Mucosa of rectum (tissue), 2 donors: ENCODE results near the gene STARD5.

Source experiments
- H3K27ac ChIP-seq, 2 donors: one replicate each; pipeline ENCODE4 v1.7.0; 2013; ENCODE audit warnings: inconsistent platforms in 2 of 2, low read depth in 2 of 2, low read length in 2 of 2
- H3K27me3 ChIP-seq, 2 donors: one replicate each; pipeline ENCODE4 v1.7.0; 2013; ENCODE audit warnings: low read length in 2 of 2; ENCODE audit not compliant: control insufficient read depth in 2 of 2, insufficient read depth in 2 of 2
- H3K36me3 ChIP-seq, 2 donors: one replicate each; pipeline ENCODE4 v1.7.0; 2013; ENCODE audit warnings: low read length in 2 of 2; ENCODE audit not compliant: control insufficient read depth in 2 of 2, insufficient read depth in 2 of 2
- H3K4me1 ChIP-seq, 2 donors: one replicate each; pipeline ENCODE4 v1.7.0; 2013; ENCODE audit warnings: low read length in 2 of 2, mild to moderate bottlenecking in 1 of 2; ENCODE audit not compliant: control insufficient read depth in 2 of 2, insufficient read depth in 2 of 2
- H3K4me3 ChIP-seq, 2 donors: one replicate each; pipeline ENCODE4 v1.7.0; 2013; ENCODE audit warnings: low read length in 2 of 2
- H3K9ac ChIP-seq, 2 donors: one replicate each; pipeline ENCODE4 v1.7.0; 2013; ENCODE audit warnings: low read length in 2 of 2, low read depth in 1 of 2, mild to moderate bottlenecking in 1 of 2
- H3K9me3 ChIP-seq, 2 donors: one replicate each; pipeline ENCODE4 v1.7.0; 2013; ENCODE audit warnings: low read length in 2 of 2; ENCODE audit not compliant: control insufficient read depth in 2 of 2
- donor health status: healthy.
- donor health status: Normal muscosa, but diverticular disease.

Gene STARD5

DNA sequence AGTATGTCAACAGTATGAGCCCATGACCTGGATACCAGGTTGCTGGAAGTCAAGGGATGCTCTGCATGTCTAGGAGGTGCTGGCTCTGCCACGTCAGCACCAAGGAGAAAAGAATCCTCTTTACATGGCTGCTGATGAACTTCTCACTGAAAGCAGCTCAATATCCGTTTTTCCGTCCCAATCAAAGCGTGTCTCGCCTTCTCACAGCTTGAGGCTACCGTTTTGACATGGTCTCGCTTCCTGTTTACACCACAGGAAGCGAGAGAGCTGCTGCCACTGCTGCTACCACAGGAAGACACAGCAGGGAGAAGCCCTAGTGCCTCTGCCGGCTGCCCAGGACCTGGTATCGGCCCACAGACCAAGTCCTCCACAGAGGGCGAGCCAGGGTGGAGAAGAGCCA lies 27.3 kb downstream of the STARD5 start:
- no peaks in the 10 kb centered on the region for H3K9me3 ChIP-seq
- H3K27ac ChIP-seq, result peak overlapping the region; percentile 72 to 86
- peaks cover 10 to 30% of the 10 kb centered on the region in 2 donors for H3K4me1 ChIP-seq
- H3K36me3 ChIP-seq, result peaks cover 0 to 3% of the 10 kb centered on the region in 2 donors
- H3K9ac ChIP-seq, result peak overlapping the region; percentile 5 to 63
- H3K27me3 ChIP-seq, result no peaks in the 10 kb centered on the region
- H3K4me3 ChIP-seq, result peak overlapping the region; percentile 44 to 70

GRCh38 chr15:81296186-81296585 lies 27.8 kb downstream of the STARD5 start:
- H3K4me3 ChIP-seq, result peak overlapping the region; percentile 44 to 70
- H3K36me3 ChIP-seq, result no peaks in the 10 kb centered on the region
- no peaks in the 10 kb centered on the region for H3K9me3 ChIP-seq
- peak overlapping the region; percentile 72 to 86 for H3K27ac ChIP-seq
- H3K27me3 ChIP-seq, result no peaks in the 10 kb centered on the region
- peak overlapping the region; percentile 21 to 63 for H3K9ac ChIP-seq
- peaks cover 10 to 30% of the 10 kb centered on the region in 2 donors for H3K4me1 ChIP-seq

DNA sequence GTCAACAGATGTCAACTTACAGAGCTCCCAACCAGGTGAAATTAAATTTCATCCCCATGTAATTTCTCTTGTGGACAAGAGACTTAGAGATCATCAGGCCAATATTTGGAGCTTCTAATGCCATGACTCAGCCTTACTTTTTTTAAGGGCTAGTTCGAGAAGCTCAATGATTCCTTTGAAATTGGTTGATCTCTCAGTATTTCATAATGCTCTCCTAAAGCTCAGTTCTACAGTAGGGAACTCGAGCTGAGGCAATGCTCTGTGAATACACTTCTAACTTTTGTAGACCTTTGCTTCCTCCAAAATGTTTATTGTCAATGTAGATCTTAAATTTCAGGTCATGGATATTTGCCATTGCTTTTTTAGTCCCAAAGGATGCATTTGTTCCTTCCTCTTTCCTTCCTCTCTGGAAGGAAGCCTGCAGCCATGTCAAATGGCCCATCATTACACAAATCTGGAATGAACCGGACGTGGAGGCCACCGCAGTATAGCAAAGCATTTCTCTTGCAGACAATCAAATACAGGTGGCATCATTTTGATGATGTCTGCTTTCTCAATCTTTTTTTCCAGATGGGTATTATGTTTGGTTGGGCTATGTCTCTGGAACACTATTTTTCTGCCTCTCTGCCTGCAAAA lies 28.3 kb downstream of the STARD5 start:
- Histone ChIP-seq H3K4me3 (no peak overlapping the region), H3K4me1 (peaks cover 10 to 30% of the 10 kb centered on the region in 2 donors), H3K9ac (no peak overlapping the region), H3K36me3 (no peaks in the 10 kb centered on the region), H3K9me3 (no peaks in the 10 kb centered on the region), H3K27ac (peak overlapping the region; percentile 72 to 86), H3K27me3 (no peaks in the 10 kb centered on the region)

- no peaks in the 10 kb centered on the region for H3K27me3 ChIP-seq
- no peaks in the 10 kb centered on the region for H3K9me3 ChIP-seq
- peak overlapping the region in 1 of 2 donors; percentile 56 for H3K9ac ChIP-seq
- H3K4me3 ChIP-seq, result peak overlapping the region in 1 of 2 donors; percentile 67
- peak overlapping the region; percentile 77 to 86 for H3K27ac ChIP-seq
- no peaks in the 10 kb centered on the region for H3K36me3 ChIP-seq
- H3K4me1 ChIP-seq, result peaks cover 10 to 30% of the 10 kb centered on the region in 2 donors
Measured at GRCh38 chr15:81294516-81294880, 29.4 kb downstream of the STARD5 start.

DNA sequence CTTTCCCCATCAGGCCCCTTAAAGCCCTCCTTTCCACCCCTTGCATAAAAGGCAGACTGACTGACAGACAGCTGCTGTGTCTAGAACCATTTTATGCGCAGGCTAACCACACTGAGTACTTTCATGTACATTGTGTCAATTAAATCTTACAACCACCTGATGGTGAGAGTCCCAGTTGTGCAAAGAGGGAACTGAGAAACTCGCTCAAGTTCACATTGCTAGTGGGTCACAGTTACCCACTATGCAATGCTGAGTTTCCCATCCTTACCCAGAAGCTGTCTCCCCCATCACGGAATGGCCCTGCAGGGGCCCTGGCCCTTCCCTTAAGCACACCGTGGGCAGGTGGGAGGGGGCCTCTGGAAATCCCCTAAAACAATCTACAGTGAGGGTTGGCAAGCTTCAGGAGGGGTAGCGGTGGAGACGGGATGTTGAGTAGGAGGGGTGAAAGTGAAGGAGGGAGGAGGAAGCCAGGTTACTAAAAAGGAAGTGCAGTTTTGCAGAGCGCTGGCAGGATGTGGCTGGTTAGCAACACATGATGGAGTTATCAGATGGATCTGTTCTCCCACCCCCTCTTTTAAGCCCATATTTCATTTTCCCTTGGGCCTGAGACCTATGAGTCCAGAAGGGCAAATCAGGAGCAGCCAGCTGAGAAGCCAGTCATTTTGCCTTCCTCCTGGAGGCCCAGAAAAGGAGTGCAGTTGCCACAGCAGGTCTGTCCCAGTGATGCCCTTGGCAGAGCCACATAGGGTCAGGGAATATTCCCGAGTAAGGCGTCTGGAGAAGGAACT lies 30.0 kb downstream of the STARD5 start:
- H3K4me3 ChIP-seq, result peak overlapping the region; percentile 4 to 67
- no peaks in the 10 kb centered on the region for H3K9me3 ChIP-seq
- peaks cover 10 to 30% of the 10 kb centered on the region in 2 donors for H3K4me1 ChIP-seq
- H3K27me3 ChIP-seq, result no peaks in the 10 kb centered on the region
- H3K36me3 ChIP-seq, result no peaks in the 10 kb centered on the region
- H3K27ac ChIP-seq, result peak overlapping the region; percentile 77 to 86
- peak overlapping the region in 1 of 2 donors; percentile 56 for H3K9ac ChIP-seq

DNA sequence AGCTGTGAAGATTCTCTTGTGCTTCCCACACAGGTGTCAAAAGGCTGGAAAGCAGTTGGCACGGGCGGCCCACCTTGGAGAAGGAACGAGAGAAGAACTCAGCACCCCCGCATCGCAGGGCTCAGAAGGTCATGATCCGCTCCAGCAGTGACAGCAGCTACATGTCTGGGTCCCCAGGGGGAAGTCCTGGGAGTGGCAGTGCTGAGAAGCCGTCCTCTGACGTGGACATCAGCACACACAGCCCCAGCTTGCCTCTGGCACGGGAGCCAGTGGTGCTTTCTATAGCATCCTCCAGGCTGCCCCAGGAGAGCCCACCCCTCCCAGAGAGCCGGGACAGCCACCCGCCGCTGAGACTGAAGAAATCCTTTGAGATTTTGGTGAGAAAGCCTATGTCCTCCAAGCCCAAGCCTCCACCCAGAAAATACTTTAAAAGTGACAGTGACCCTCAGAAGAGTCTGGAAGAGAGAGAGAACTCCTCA lies 31.4 kb downstream of the STARD5 start:
- Histone ChIP-seq H3K9me3 (no peaks in the 10 kb centered on the region), H3K9ac (peak overlapping the region in 1 of 2 donors; percentile 56), H3K27me3 (no peaks in the 10 kb centered on the region), H3K36me3 (no peaks in the 10 kb centered on the region), H3K4me3 (peak overlapping the region; percentile 28 to 67), H3K4me1 (peaks cover 10 to 30% of the 10 kb centered on the region in 2 donors), H3K27ac (peak overlapping the region; percentile 16 to 86)

DNA sequence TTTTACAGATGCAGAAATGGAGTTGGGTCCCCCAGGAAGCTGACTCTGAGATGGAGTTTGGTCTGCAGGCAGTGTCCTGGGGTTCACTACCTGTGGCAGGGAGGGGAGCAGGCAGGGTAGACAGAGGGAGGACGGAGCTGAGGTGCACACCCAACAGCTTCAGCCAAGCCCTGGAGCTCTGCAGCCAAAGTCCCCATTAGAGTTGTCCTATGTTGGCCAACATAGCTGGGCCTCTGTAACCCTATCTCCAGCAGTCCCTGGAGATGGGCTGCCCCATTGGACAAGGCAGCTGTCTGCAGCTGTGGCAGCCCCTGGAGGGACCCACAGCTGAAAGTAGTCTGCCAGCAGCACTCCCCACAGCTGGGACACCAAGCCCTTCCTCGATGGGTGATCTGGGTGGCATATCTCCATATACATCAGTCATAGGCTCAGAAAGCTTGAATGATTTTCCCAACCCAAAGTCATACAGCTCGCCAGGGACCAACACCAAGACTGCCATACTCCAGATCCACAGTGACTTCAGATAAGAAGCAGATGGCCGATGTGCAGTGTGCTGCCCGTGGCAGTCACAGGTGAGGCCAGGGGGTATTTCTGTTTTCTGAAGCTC lies 31.9 kb downstream of the STARD5 start:
- no peaks in the 10 kb centered on the region for H3K9me3 ChIP-seq
- H3K4me3 ChIP-seq, result peak overlapping the region in 1 of 2 donors; percentile 67
- H3K4me1 ChIP-seq, result peaks cover 10 to 30% of the 10 kb centered on the region in 2 donors
- H3K27me3 ChIP-seq, result no peaks in the 10 kb centered on the region
- no peaks in the 10 kb centered on the region for H3K36me3 ChIP-seq
- H3K9ac ChIP-seq, result peak overlapping the region in 1 of 2 donors; percentile 56
- H3K27ac ChIP-seq, result peak overlapping the region; percentile 26 to 86

DNA sequence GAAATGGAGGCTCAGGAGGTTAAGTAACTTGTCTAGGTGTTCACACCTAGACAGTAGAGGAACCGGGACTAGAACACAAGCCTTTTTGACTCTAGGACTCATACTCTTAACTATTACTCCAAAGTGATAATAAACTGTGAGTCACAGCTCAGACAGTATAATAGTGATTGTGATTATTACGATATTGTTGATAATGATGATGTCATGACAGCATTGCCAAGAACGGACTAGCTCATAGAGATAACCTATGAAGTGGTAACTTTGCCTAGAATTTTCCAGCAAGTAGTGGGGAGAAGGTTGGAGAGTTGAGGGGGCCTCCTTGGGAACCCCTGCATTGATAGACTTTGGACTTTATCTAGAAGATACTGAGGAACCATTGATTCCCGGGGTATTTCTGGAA lies 34.0 kb downstream of the STARD5 start:
- Histone ChIP-seq H3K9ac (no peak overlapping the region), H3K27me3 (no peaks in the 10 kb centered on the region), H3K4me3 (no peak overlapping the region), H3K36me3 (no peaks in the 10 kb centered on the region), H3K4me1 (peaks cover 6 to 13% of the 10 kb centered on the region in 2 donors), H3K27ac (no peak overlapping the region), H3K9me3 (no peaks in the 10 kb centered on the region)

DNA sequence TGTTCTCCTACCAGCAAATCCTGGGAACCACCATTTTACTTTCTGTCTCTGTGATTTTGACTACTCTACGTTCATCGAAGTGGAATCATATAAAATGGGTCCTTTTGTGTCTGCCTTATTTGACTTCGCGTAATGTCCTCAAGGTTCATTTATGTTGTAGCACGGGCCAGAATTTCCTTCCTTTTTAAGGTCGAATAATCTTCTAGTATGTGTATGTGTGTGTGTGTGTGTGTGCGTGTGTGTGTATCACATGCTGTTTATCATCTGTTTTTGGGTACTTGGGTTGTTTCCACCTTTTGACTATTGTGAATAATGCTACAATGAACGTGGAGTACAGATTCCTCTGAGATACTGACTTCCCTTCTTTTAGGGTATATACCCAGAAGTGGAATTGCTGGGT lies 35.3 kb downstream of the STARD5 start:
- H3K36me3 ChIP-seq, result no peaks in the 10 kb centered on the region
- H3K4me3 ChIP-seq, result no peak overlapping the region
- no peak overlapping the region for H3K27ac ChIP-seq
- H3K9me3 ChIP-seq, result no peaks in the 10 kb centered on the region
- no peak overlapping the region for H3K9ac ChIP-seq
- H3K4me1 ChIP-seq, result peaks cover 0 to 6% of the 10 kb centered on the region in 2 donors
- H3K27me3 ChIP-seq, result no peaks in the 10 kb centered on the region

- H3K4me1 ChIP-seq, result peaks cover 0 to 6% of the 10 kb centered on the region in 2 donors
- no peak overlapping the region for H3K4me3 ChIP-seq
- H3K9ac ChIP-seq, result no peak overlapping the region
- no peaks in the 10 kb centered on the region for H3K27me3 ChIP-seq
- no peaks in the 10 kb centered on the region for H3K36me3 ChIP-seq
- no peak overlapping the region for H3K27ac ChIP-seq
- no peaks in the 10 kb centered on the region for H3K9me3 ChIP-seq
Measured at GRCh38 chr15:81288040-81288439, 35.9 kb downstream of the STARD5 start.
